H1 (cell line): Measurements from ENCODE around the gene TMEM232. TPM values are rescaled to one million over a fixed set of nuclear protein-coding genes. Genes with fewer than 3 reads are reported as not detected.

Experiments used
- CHD2 ChIP-seq: IDR thresholded peaks from 2 replicates; pipeline ENCODE4 v1.6.1; 2012; ENCODE audit warnings: low read length, improper control_type of control experiment
- CHD7 ChIP-seq: fragments of 300-600 bp; sonication (generic); IDR thresholded peaks from 2 replicates; pipeline ENCODE4 v1.7.1; 2012; ENCODE audit warnings: low read length, moderate library complexity, mild to moderate bottlenecking, inconsistent platforms; ENCODE audit not compliant: insufficient replicate concordance
- KDM5A ChIP-seq: fragments of 200-600 bp; IDR thresholded peaks from 2 replicates; pipeline ENCODE4 v1.7.1; 2012; ENCODE audit warnings: mild to moderate bottlenecking, low read length, inconsistent platforms, mixed read lengths
- polyA plus RNA-seq, 7 experiments: library from polyadenylated mRNA; depleted of rRNA in 3 of 7; stranded (reverse) in 5 of 7; unstranded in 2 of 7; fragments of >200 nt in 5 of 7; fragments of 200-250 nt in 2 of 7; gene quantifications; 1 replicate in 5 of 7; 2 replicates in 1 of 7; 4 replicates in 1 of 7; pipeline versions ENCODE4 v1.2.1 to v1.2.3, GENCODE V29; 2011 to 2013; ENCODE audit warnings: missing spikeins in 2 of 7, mixed read lengths in 2 of 7
- total RNA-seq: library from RNA; stranded (reverse); fragmentation: NEBNext Ultra II Directional; extraction: Animal tissue kit (Norgen Biotek cat#: 25700); gene quantifications from 2 replicates; pipeline ENCODE4 v1.2.1, GENCODE V29; 2021

Gene TMEM232
- total and polyA plus RNA-seq, 2 of the 8 experiments (the other 6 are each of a cell fraction or from before 2014, with no cell fraction given), result 0.38 to 1.3 TPM

DNA sequence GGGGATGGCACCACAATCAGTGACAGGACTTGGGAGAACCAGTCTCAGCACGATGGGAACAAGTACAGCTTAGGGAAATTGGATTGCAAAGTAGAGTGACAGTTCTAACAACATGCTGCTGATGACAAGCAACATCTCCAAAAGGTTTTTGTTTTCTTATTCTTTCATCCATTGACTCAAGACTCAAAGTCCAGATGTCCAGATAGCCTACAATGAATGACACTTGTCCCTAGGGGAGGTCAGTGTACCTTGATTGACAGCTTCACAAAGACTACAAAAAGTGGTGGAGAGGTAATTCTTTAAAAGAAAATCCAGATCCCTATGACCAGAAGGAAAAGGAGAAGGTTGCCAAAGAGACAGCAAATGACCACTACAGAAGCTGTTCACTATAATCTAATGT, 323.9 kb downstream of the TMEM232 start (continued):
- TF ChIP-seq CHD7, result no peak
- no peak for TF ChIP-seq CHD2
- no peak for TF ChIP-seq KDM5A
